Thyroid gland (tissue), 4 donors: Measurements from ENCODE around the gene RGP1.

ENCODE experiments used
- CTCF ChIP-seq, 6 experiments: fragments of 200-600 bp in 3 of 6; fragments of 450-650 bp in 3 of 6; sonication (generic) in 3 of 6; IDR thresholded peaks; one replicate each; pipeline ENCODE4 v1.5.1; 2016 to 2019; ENCODE audit warnings: antibody characterized with exemption in 6 of 6, mild to moderate bottlenecking in 2 of 6, inconsistent platforms in 1 of 6, moderate library complexity in 1 of 6
- POLR2A ChIP-seq, 2 donors: fragments of 450-650 bp; IDR thresholded peaks; one replicate each; pipeline ENCODE4 v1.6.1; 2017; ENCODE audit warnings: antibody characterized with exemption in 2 of 2, mild to moderate bottlenecking in 2 of 2, moderate library complexity in 1 of 2

DNA sequence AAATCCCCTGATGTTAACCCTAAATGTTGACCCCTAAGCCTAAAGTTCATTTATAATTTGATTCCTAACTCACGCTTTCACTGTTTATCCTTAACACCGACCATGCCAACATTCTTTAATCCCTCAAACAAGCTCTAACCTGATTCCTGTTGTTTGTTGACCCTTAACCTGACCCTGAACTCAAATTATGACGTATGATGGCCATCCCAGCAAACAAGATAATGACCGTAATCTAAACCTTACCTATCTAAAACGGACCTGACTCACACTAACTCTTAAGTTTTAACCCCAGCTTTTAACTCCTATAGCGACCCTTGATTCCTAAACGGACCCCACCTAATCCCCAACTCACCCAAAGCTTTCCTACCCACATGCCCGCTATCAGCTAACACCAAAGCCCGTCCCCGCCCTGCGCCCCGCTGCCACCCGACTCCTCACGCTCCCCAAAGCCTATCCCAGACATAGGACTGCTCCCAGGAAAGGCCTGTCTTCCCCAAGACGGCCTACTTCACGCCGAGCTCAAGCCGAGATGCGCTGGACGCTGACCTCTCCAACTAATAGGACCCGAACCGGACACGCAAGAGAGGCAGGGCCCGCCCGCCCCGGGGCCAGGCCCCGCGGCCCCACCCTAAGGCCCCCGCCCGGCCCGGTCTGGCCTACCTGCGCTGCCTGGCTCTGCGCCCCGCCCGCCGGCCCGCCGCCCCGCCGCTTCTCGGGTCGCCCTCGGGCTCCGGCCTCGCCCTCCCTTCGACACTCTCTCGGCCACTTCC lies 17.5 kb upstream of the RGP1 start:
- TF ChIP-seq CTCF (IDR thresholded peaks at IDR 0.05) (no peak), POLR2A (IDR thresholded peaks at IDR 0.05) (no peak)
